ENCODE data around the gene TEKT3.

The TEKT3 gene

DNA sequence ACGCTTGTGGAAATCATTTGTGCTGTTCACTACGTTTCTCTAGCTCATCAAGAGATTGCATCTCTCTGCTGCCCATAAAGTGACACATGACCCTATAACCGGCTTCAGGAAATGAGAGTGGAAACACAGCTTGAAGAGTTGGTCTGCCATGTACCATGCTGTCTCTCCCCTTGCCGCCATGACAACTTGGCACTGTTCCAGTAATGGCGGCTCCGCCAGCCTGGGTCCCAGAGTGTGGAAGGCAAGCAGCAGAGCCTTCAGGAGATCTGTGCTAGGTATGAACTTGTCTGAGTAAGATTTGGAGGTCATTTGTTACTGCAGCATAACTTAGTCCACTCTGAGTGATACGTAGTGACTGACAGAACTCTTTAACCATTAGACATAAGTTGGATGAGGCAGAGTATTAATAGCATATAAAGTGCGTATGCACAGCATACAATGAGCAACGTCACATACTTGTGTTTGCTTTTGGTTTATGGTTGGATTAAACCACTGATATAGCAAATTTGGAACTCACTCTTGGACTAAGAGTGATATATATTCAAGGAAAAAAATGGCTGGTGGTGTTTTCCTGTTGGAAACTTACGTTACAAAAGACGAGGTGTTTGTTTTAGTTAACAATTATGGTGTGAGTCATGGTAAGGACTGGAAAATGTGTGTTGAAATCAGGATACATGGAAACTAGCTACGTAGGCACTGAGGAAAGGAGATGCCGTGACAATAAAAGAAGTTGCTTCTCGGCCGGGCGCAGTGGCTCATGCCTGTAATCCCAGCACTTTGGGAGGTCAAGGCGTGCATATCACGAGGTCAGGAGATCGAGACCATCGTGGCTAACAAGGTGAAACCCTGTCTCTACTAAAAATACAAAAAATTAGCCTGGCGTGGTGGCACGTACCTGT lies 51.9 kb downstream of the TEKT3 start:
- DNase-seq = no peak

DNA sequence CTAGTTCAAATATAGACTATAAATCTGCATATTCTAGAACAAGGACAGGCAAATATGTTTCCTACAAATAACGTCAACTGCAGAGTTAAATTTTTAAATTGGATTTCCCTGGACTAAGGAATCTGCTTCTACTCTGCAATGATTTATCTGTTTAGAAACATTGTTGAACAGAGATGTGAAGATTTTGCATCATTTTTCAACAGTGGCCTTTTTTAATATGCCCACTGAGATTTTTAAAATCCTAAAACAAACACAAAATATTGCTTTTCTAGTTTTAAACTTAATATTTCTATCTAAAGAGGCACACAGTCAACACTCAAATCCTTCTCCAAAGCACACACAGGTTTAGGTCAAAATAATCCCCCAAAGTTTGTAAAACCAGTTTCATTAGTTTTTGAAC lies 52.5 kb downstream of the TEKT3 start:
- DNase-seq = no peak

DNA sequence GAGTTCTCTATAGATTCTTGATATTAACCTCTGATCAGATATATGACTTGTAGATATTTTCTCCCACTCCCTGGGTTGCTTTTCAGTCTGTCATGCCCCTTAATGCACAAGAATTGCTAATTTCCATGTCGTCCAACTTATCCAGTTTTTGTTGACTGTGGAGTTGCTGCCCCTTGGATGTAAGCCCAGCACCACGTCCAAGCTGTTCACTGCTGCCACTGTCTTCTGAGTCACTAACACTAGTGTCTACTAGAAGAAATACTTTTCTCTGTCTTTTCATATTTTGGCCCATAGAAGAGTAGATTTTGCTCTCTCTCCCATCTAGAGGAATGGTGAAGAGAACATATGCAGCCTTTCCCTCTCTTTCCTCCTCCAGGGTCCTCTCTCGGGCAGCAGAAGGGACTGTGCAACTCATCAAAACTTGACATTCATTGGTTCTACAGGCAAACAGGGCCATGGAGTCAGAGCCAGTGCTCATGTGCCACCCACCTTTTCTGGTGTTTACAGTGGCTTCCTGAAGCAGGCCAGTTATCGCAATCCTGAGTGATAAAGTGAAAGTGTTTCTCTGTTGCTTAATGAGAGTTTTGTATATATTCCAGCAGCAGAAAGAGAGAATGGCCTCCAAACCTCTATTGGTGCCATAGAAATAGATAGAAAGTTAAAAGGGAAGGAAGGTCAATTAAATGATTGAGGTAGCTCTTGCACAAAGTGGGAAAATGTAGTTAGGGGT lies 53.7 kb downstream of the TEKT3 start:
- DNase-seq = no peak

DNA sequence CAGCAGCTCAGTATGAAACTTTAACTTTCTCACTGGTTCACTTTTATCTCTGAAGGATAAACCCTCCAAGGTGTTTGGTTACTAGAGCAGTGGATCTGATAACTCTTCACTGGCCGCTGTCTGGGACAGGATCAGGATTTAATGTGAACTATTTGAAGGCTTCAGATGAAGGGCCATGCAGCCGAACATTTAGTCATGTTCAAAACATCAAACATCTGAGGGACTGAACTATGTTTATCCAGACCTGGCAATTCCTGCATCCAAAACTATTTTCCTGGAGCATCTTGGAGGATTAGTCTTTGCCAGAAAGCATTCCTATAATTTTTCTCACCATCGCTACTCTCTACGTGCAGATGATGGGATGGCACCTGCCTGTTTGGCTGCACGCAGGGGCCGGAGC lies 55.9 kb downstream of the TEKT3 start:
- no peak for DNase-seq

DNA sequence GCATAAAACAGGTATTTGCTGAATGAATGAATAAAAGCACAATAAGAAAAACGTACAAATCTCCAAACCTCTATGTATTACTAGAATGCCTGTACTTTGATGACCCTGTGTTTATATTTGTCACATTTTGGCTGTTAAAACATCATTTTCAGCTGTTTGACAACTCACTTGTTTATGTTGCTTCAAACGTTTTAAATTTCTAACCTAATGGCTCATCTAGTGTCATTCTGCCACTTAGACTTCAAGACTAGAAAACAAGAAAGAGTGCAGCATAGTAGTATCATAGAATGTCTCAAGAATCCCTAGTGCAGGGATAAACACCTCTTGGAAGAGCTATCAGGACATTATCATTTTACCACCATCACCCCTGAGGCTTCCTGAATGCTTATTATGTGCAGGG lies 56.9 kb downstream of the TEKT3 start:
- no peak for DNase-seq

DNA sequence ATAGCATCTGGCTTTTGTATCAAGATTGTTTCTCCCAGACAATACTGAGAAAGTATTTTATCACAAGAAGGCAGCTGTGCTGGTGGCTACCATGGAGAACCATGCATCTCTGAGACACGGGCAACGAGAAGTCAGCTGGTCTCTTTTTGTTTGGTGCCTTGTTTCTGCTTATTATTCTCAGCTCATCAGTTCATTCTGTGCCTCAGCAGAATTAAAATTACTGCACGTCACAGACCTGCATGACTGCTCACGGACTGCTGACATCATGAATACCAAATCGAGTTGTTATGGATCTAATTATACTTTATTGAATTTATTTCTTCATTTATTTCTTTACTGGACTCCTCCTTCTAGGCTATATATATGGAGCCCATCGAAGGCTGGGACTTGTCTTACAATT lies 57.3 kb downstream of the TEKT3 start:
- DNase-seq = no peak

DNA sequence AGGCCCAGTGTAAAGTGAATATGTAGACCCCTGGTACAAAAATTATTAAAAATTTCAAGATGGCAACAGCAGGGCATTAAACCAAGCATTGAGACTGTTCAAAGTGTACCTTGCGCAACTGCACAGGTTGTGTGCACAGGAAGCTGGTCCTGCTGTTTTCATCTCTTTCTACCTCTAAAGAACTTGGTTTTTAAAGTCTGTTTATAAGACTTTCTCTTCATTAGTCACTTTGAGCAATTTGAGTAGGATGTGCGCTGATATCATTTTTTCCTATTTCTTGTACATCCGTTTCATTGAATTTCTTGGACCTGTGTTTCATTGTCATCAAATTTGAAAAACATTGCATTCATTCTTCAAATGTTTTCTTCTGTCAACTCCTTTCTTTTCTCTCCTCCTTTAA lies 59.5 kb downstream of the TEKT3 start:
- no peak for DNase-seq

DNA sequence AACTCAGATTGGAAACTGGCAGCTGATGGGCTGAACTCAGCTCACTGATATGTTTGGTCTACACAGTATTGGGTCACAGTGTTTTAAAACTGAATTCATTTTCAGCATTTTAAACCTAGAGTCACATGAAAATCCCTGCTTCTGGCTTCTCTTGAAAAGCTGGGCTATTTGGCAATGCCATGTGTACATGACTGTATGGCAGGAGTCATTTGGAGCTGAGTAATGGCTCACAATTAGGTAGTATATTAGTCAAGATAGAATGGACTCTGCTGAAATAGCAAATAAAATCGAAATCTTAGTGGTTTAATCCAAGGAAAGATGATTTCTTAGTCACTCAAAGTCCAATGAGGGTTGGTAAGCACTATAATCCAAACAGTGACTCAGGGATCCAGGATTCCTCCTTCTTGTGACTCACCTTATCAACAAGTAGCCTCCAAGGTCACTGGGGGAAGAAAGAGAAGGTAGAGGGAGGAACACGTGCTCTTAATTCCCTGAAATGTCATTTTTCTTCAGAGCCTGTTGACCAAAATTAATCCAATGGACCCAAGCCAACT lies 62.4 kb downstream of the TEKT3 start:
- DNase-seq = no peak

DNA sequence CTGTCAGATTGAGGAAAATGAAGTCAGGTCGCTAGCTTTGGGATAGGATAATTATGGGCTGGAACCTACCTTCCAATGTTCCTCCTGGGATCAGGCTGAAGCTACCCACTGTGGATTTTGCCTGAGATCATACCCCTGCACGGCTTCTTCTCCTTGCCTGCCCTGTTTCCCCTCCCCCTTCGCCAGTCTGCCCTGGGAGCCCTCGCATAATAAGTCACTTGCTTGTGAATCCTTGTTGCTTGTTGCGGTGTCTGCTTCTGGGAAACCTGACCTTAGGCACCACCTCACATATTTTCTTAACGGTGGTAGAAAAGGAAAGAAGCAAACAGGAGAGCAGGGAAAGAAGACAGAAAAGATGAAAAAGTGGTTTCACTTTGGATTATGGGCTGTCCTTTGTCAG lies 63.0 kb downstream of the TEKT3 start:
- no peak for DNase-seq

DNA sequence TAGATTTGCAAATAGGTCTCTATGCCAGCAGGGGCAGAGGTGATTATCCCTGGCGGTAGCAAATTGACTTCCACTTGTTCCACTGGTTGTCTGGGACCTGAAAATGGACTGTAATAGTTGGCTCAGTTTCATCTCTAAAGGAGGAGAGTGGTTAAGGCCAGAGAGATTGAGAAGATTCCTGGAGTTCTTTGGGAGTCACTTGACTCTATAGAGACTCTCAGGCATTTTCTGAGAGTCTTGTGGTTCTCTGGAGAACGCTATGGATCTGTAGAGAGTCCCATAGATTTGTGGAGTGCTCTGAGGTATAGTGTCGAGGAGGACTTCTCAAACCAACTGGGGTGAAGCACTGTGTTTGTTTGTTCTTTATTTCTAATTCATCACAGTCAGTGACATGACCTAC lies 67.4 kb downstream of the TEKT3 start:
- DNase-seq = no peak

DNA sequence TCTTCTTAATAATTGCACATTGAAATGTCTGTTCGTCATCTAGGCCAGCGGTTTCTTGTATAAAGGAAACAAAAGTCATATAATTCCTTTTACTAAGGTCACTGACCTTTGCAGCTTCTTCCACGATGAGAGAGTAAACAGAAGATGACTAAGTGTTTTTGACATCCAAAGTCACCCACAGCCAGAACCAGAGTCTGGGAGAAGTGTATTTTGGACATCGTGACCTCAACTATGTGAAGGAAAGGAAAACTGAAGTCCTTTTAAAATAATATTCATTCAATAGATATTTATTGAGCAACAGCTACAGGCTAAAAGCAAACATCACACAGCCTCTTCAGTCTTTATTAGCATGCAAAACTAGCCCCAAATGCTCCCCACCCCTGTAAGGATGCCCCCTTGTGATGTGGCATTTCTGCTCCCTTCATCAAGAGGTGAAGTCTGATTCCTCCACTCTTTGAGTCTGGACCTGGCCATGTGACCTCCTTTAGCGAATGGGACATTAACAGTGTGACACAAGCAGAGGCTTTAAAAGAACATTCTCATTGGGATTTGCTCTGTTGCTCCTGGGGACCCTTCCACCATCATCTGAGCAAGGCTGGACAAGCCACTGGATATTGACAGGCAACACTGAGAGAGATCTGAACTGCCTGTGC lies 68.1 kb downstream of the TEKT3 start:
- no peak for DNase-seq

DNA sequence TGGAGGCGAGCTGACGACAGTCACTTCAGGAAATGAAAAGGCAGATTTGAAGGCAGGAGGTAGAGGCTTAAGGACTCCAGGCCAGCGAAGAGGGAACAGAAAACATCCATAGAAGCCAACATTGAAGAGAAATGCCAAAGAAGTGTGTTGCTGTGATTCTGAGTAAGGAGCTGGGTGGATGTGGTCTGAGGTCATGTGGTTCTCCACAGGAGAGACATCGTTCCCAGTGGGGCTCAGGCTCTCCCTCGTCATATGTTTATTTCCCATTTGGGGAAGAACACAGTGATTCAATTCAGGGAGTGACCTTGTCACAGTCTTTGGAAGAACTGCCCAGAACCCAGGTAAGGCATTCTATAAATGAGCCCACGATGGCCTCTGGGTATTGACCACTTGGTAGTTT lies 69.7 kb downstream of the TEKT3 start:
- DNase-seq = no peak

DNA sequence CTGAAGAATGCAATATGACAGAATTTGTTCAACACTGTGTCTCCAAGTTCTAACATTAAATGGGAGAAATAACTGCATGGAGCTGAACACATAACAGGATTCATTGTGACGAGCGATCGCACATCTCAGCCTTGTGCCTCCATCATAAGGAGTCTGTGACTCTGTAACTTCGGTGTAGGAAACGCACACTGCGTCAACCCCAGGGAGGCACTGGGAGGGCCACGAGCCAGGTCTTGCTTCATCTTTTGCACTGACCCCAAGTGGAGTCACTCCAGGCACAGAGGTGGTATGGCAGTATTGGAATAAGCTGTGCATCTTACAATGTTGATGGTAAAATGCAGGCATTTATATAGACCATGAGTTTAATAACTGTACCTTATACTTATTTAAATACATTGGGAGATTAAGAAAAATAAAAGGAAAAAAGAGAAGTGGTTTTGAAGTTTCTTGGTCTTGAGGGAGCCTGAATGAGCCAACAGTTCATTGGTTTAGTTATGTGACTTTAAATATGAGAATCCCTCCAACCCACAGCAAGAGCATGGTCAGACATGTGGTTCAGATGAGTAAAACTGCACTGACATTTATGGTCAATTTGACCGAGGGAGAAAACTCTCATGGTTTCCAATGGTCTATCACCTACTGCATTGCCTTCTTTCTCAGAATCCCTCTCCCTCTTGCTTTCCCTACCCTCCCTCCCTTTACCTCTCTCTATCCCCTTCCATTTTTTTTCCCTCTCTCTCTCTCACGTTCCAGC lies 70.6 kb downstream of the TEKT3 start:
- no peak for DNase-seq

DNA sequence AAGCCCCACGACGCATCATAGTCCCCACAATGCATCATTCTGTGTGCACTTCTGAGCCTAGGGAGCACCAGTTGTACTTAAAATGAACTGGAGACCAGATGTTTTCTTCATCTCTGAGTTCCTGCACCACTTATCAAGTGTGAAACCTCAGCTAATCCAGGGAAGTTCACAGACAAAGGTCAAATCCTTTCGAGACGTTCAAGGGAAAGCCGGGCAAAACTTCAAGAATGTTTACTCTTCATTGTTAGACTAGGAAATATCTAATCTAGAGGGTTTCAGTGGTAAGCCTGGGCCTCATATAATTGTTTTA lies 71.7 kb downstream of the TEKT3 start:
- no peak for DNase-seq

DNA sequence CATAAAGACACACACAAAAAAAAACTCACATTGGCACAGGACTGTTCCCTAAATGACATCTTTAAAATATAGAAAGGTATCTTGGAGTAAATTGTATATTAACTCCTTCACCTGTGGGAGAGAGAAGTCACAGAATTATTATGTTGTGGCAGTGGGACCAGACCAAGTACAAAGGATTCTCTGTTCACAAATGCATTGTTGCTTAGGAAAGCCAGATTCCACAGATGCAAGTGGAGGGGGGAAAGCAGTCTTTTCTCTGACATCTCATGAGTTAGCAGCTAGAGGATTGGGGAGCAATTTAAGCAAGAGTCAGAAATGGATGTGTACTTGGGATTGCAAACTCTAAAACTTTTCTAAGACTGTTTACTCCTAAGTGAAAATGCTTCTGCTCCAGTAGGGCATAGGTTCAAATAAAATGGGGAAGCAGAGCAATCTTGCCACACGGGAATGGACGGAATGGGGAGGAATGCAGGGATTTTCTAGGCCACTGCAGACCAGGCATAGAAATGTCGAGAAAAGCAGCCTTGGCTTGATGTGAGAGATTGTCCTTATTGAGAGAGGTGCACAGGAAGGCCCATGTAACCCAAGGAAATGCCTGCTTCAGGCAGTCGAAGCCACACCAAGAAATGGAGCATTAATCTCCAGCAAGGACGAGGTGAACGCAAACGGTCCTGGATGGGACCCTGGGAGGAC lies 72.2 kb downstream of the TEKT3 start:
- no peak for DNase-seq

DNA sequence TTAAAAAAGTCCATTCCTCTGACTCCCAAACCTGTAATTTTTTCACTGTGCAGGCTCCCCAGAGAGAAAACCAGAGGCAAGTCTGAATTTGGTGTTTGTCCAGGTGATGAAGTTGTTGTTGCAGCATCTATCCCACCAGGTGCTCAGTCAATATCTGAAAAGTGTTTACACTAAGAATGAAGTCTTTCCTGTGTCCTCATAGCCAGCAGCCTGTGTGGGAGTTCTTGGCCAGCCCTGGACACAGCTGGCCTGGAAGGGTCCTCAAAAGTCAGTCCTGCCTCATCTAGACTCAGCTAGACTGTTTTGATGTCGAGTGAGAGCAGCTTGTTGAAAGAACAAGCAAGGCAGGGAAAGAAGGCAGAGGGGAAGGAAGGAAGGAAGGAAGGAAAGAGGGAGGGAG lies 72.9 kb downstream of the TEKT3 start:
- DNase-seq = no peak

DNA sequence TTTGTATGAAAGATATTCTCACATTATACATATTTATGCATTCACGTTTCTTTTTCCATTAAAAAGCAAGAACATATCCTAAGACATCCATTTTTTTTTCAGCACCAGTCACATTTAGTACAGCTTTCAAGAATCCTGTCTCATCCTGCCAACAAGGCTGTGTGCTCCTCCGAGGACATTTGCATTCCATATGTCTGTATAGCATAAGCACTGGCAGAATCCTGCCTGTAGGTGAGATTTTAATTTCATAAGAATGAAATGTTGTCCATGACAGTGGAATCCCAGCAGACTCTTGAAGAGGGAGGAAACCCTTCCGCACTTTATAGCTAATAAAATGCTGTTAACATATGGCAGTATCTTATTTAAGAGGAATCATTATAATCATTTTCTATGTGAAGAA lies 73.4 kb downstream of the TEKT3 start:
- no peak for DNase-seq

DNA sequence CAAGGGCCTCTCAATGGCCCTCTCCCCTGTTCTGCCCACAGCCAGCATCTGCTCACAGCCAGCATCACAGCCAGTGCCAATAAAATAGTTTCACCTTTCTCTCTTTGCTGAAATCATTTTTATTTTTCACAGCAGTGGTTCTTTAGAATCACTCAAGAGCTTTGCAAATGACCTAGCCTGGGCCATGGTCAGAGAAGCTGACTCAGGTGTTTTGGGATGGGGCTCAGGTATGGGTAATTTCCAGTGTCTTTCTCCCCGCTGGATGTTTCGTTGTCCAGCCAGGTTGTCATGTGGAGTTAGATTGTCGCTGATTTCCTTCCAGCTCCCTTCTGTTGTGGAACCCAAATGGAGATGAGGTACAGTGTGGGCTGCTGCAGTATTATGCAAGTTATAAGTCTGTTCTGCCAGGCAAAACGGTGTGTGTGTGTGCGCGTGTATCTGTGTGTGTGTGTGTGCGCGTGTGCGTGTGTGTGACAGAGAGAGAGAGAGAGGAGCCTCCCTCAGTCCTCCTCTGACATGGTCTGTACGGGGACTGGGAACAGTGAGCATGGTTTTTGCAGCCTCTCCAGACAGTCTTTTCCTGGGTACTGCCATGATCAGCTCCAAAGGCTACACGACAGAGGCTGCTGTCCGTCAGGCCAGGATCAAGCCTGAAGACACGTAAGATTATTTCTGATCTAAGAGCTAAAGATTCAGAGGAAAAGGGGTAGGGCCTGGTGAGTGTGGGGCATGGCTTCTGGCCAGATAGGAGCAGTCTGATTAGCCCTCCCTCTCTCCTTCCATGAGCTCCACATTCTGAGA lies 74.9 kb downstream of the TEKT3 start:
- DNase-seq = no peak

DNA sequence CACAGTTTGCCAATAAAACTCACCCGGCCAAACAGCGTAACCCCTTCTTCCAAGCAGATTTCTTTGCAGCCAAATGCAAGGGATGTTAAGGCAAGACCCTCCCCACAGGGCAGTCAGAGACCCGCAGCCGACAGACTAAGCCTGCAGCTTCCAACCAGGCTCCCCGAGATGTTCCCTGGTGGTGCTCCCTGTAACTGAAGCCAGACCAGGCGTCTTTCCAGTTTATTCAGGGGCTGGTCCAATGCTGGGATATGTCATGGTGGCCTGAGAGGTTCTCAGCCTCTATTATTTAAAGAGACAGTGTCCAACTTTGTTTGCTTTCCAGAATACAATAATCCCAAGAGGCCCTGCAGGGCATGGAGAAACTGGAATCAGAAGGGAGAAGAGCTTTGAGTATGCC lies 76.3 kb downstream of the TEKT3 start, which contains the start of gene PMP22:
Gene PMP22, minus strand, starts transcription at position 196 of the 400 bp plus-strand sequence. CDS start 4,599 bp downstream, outside the sequence.
- DNase-seq = no peak

DNA sequence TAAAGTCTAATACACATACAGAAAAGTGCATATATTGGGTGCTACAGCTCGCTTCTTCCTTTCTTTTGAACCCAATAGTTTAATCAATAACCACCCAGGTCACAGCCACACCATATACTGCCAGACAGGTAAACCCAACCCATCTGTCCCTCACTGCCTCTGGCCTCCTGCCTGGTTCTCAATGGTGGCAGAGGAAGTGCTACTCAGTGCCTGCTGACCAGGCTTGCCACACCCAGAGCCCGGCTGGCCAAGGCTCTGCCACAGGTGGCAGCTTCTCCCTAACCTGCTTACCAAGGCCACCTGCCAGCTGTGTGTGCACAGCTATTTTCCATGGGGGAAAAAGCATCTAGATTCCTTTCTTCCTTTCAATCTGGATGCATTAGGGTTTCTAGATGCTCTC lies 76.9 kb downstream of the TEKT3 start:
- DNase-seq = no peak

DNA sequence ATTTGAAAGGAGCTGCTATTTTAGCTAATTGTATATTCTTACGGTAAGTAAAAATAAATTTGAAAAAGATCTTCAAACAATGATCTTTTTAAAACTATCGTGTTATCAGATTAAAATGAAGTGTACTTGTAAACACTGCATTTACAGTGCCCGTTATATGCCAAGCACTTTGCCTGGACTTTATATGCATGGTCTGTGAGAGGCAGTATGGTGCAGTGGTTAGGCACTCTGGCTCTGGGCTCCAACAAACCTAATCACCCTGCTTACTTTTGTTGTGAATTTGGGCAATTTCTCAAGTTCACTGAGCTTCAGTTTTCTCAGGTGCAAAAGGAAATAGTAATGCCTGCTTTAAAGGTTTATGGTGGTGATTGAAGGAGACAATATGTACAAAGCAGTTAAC lies 77.7 kb downstream of the TEKT3 start:
- DNase-seq = no peak
